ENCODE results near the gene TLE1.
"Not testable (repeated sequence)": the region's sequence is repeated elsewhere in the genome, so short reads cannot be mapped to it uniquely, and the experiment has no call there.

The TLE1 gene

DNA sequence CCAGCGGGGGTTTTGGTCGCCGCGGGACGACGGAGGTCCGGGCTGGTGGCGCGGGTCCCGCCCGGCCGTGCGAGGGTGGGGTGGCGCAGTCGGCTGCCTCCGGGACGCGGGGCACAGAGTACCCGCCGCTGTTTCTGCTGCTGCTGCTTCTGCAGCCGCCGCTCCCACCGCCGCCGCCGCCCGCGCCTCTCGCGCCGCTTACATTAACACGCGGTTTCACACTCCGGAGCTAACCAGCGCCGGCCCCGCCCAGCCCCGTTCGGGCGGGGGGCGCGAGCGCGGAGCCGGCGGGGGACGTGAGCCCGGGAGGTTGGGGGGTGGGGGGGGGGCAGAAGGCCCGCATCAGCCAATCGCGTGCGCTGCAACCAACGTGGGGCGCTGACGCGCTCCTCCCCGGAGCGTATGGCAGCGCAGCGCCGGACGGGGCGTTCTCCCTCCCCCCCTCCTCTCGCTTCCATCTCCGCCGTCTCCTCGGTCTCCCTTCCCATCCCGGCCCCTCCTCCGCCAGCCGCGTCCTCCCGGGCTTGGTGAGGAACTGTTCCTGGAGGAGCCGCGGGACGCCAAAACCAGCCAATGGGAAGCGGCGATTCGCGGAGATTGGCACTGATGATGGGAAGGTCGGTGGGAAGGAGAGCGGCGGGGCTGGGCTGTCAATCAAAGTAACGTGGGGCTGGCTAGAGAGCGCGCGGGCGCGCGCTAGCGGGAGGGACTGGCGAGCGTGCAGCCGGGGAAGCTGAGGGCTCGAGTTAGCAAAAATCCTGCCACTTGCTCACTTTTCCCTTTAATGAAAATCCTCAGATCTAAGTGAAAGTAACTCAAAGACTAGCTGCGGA lies at the start of gene TLE1:
TLE1 (minus strand) TSS at position 205 of the 833 bp plus-strand sequence. CDS start 1,307 bp downstream, outside the sequence.
- peak; percentile 88 for DNase-seq

DNA sequence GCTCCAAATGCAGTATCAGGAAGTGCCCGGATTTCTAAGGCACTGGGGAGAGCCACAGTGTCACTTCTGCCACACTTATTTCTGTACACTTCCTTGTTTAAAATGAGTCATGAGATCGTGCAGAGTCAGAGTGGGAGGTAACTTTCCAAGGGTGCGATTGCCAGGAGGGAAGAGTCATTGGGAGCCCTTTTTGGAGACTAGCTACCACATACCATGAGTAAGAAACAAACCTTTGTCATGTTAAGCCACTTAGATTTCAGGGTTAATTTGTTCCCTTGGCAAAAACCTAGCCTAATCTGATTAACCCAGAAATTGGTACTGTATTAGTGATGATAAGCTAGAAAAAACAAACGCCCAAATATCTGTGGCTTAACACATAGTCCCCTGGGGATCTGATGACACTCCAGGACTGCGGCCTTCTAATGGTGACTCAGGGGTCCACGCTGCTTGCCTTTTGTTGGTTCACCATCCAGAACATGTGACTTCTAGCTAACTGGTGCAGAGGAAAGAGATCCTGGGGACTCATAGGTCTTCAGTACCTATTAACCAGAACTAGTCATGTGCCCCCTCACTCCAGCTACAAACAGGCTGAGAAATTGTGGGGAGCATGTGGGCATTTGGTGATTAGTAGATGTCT lies 48.6 kb upstream of the TLE1 start:
- DNase-seq = no peak

DNA sequence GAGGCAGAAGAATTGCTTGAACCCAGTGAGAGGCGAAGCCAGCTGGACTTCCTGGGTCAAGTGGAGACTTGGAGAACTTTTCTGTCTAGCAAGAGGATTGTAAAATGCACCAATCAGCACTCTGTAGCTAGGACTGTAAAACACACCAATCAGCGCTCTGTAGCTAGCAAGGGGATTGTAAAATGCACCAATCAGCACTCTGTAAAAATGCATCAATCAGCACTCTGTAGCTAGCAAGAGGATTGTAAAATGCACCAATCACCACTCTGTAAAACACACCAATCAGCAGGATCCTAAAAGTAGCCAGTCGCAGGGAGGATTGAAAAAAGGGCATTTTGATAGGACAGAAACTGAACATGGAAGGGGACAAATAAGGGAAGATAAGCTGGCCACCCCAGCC lies 41.2 kb upstream of the TLE1 start:
- not testable (repeated sequence) for DNase-seq

DNA sequence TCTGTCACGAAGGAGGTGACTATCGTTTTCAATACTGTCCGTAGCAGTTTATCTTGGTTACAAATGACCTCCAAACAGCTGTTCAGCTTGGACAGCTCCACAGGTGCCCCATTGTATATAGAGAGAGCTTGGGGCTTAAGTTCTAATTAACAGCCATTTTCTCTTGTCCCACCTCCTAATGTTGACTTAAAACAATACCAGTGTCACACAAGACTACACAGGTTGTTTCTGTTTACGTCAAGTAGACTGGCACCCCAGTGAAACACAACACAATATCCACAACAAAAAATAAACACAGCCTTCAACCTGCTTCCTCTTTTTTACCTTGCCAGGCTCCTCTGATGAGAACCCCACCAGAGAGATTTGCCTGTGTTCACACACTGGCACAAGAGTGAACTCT lies 39.8 kb upstream of the TLE1 start:
- no peak for DNase-seq

DNA sequence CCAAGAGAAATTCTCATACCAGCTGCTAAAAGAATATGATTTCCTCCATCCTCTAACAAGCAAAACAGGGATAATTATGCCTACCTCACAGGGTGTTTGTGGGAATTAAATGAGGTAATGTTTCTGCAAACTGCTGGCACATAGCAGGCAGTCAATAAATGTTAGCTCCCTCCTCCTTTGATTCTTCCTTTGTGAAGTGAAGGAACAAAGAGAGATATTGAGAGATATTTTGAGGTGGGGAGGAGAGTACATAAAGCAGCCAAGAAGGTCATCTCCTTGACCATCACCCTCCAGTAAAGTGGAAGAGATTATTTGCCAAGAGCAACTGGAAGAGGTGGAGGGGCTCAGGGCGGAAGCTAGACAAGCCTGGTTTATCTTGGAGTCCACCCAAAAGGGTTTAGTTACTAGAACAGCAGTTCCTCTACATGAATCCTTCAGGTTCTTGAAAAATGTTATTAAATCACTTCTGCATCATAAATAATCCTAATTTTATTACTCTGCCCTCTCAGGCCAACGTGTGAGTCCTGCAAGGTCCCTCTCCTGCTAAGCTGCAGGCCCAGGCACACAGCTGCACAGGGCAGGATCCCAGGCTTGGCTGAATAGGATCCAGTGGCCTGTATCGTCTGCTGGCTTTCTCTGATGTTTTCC lies 35.0 kb upstream of the TLE1 start:
- no peak for DNase-seq

DNA sequence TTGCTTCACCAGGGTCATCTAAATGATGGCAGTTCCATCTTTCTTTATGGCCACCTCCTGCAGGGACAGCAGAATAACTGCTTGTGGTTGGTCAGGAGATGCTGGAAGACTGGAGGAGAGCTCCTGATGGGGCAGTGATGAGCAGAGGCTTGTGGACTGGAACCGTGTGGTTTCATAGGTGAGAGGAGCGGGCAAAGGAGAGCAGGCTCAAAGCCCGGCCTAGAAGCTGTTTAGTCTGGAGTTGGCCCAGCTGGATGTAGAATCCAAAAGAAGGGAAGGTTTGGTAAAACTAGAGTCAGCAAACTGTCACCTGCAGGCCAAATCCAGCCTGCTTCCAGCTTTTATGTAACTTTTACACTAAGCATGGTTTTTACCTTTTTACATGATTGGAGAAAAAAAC lies 32.9 kb upstream of the TLE1 start:
- DNase-seq = no peak

DNA sequence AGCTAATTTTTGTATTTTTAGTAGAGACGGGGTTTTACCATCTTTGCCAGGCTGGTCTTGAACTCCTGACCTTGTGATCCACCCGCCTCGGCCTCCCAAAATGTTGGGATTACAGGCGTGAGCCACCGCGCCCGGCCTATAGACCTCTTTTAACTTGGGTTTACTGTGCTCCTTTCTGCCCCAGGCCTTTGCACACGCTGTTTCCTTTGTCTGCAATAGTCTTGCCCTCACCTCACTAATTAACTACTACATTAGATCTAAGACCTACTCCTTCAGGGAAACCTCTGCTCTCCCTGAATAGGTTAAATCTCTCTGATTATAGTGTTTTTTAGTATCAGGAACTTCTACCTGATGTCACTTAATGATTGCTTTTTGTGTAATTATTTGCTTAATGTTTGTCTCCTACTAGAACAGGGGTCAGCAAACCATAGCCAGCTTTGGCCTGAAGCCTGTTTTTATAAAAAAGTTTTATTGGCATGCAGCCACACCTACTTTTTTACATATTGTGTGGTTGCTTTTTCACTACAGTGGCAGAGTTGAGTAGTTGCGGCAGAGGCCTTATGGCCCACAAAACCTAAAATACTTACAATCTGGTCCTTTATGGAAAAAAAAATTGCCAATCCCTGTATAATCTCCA lies 31.2 kb upstream of the TLE1 start:
- no peak for DNase-seq

DNA sequence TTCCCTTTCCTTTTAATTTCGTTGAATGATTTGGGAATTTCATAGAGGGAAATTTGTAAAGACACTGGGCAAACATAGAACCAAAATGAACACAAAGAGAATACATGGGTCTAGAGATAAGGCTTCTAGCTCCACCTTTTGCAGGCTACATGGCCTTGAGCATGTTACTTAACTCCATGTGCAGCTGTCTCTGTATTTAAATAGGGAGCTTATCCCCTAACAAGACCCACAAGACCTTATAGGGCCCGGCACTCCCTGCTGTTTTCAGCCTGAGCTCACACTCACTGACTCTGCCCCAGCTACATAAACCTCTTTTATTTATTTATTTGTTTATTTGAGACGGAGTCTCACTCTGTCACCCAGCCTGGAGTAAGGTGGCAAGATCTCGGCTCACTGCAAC lies 30.6 kb upstream of the TLE1 start:
- no peak for DNase-seq

DNA sequence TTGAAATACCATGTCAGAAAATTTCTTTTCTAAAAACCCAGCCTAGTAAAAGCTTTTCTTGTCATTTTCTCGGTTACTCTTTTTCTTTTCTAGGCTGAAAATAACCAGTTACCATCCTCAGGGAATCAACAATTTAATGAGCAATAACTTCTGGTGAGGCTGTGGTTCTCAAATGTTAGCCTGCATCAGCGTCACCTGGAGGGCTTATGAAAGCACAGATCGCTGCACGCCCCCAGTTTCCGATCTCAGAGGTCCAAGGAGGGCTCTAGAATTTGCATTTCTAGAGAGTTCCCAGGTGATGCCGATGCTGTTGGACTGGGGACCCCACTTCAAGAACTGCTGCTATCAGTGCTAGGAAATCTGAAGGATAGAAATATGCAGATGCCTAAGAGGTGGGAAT lies 28.9 kb upstream of the TLE1 start:
- DNase-seq = no peak

DNA sequence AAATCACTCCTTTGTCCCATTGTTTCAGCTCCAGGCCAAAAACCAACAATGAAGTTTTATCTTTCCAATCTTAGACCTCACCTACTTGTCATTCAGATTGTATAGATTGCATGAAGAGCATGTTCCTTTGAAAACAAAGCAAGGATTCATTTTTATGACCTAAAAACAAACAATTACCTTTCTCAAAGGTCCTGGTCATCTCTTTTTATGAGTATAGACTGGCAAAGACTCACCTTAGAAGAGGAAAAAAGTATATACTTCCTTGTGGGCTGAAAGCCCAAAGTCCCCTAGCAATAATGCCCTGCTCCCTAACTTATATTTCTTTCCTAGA lies 28.4 kb upstream of the TLE1 start:
- no peak for DNase-seq

DNA sequence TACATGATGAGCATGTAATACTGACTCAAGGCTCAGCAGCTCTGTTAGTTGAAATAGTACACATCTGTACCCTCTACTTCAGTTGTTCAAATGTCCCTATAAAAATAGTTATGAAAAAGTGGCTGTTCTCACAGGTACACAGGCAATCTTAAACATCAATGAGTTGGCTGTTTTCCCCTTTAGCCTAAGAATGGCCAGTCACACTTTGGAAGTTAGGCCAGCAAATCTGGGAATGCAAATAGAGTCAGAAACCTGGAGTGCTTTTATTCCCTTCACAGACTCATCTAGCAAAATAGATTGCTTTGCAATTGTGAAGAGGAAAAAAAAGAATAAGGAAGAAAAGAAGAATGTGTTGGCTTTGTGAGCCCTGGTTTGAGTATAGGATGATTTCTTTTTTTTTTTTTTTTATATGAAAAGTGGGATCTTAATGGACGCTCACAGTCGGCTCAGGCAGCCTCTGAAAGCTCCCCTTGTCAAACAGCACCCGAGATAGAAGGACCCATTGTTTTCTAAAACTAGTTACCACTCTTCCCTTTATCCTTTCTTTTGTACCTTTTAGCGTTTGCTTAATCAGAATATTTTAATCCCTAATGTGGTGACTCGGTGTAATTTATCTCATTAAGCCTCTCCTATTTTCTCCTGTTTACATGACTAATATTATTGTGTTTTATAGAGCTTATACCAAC lies 27.9 kb upstream of the TLE1 start:
- no peak for DNase-seq

DNA sequence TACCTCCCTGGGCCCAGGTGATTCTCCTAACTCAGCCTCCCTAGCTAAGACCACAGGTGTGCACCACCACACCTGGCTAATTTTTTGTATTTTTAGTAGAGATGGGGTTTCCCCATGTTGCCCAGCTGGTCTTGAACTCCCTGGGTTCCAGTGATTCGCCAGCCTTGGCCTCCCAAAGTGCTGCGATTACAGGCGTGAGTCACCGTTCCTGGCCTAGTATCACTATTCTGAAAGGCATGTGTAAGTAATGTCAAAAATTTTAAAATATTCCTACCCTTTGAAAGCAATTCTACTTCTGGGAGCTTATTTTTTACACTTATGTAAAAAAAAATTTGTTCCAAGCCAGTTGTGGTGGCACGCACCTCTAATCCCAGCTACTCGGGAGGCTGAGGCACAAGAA lies 27.1 kb upstream of the TLE1 start:
- DNase-seq = no peak

DNA sequence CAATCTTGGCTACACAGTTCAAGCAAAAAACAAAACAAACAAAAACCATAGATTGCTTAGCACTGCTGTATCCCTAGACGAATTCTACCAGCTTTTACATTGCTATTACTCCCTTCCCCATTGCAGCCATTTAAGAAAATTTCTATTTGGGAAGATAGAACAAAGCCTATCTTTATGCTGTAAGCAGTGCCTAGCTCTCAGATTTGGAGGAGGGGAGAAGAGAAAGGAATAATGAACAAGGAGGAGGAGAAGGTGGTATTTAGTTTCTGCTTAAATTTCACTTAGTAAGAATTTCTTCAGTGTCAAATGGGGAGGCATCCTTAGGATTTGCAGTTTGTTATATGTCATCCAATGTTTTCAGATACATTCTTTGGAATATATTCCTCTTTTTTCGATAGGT lies 16.2 kb upstream of the TLE1 start:
- DNase-seq = no peak

DNA sequence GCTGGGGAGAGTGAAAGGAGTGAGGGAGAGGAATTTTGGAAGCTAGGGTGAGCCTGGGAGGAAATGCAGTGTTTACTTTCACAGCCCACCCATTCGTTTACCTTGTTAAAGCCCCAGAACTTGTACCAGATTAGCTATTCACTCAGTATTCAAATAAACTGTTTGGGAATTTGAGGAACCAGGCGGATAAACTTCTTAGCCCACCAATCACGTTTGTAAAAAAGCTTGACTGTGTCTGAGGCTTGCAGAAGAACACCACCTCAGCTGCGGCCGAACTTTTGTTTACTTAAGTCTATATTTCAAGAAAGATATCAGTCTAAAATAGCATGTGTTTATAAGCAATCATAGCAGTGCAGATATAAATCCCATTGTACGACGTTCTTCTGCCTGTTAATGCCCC lies 5.2 kb upstream of the TLE1 start:
- no peak for DNase-seq

DNA sequence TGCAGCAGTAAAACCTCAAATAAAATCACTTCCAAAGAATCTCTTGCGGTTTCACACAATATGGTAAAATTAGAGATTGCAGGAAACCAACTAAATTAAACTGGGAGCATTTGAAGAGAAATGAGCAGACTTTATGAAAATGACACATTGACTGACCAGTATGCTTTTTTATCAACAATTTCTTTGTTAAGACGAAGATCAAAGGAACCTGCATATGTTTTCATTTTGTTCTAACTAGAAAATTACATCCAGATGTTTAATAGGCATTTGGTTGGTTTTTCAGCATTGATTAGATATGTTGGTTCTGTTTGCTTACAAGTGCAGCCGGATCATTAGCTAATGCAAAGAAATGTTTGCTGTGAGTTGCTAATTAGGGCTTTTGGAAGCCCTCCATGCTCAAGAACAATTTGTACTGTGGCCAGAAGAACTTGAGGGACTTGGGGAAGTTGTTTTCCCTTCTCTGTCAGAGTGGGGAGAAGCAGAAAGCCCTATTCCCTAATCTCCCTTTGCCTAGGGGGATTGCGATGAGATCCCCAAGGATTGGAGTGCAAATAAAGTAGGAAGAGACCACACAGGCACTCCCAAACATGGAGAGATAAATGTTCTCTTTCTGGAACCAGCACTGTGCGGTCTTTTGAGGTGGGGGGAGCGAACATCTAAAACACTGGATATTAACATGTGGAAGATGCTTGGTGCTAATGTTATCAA lies 4.5 kb upstream of the TLE1 start:
- DNase-seq = no peak

DNA sequence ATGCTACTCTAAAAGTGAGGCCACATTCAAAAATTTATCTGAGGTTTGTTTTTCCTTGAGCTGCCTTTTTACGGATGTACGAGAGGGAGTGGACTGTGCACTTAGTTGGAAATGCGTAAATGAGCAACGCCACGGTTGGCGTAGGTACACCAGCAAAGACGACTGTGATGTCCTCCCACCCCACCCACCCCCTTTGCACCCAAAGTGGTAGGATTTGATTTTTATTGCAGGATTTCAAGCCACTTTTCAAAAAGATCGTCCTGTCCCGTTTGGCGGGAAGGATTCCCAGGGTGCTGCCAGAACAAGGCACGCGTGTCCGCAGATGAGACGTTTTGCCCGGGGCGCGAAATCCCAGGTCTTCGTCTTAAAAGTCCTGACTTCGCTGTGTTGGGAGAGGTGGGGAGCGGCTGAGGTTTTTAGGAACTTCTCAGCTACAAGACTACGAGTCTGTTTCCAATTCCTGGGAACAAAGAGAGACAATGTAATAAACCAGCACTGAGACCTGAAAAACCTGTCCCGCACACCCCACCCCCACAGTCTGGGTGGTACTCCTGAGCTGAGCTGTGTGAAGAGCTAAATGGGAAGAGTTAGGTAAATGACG lies 1.0 kb upstream of the TLE1 start:
- DNase-seq = no peak

DNA sequence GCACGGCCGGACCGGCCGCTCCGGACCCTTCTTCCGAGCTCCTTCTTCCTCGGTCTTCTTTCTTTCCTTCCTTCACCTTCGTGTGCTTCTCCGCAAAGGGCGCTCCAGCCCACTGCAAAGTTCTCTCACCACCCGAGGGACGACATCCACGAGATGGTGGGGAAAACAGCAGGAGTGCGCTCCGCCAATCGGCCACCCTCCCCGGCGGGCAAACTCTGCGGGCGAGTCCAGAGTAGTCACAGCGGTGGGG lies 329 bp downstream of the TLE1 start:
- not testable (repeated sequence) for DNase-seq

DNA sequence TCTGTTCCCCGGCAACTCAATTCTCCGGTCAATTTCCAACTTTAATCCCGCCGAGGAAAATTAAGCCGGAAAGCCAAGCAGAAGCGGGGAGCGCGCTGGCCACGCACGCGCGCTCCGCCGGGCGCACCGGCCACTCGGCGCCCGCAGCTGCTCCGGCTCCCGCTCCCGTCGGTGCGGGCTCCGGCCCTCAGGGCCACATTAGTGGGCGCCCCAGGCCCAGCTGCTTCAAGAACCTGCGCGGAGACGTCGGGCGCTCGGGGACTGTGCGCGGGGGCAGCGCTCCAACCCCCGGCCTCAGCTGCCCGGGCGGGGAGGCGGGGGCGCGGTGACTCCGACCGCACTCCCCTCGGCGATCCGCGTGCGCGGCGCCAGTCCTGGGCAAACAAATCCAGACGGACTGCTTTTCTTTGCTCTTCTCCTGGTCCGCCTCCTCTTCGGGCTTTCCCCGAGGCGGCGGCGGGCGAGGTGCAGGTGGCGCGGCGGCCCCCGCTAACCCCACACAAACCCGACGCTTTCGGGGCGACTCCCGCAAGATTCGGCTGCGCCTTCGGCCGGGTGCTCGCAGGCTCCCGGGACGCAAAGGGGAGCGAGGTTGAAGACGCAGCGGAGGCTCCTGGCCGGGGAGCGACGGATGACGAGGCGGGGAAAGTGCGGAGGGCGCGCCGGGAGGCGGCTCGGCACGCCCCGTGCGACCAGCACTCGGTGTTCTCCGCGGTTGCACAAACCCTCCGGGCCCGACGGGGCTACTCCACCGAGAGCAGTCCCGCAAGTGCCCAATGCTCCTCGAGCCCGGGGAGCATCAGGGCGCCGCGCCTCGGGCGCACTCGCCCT lies 870 bp downstream of the TLE1 start:
- DNase-seq = not testable (repeated sequence)

DNA sequence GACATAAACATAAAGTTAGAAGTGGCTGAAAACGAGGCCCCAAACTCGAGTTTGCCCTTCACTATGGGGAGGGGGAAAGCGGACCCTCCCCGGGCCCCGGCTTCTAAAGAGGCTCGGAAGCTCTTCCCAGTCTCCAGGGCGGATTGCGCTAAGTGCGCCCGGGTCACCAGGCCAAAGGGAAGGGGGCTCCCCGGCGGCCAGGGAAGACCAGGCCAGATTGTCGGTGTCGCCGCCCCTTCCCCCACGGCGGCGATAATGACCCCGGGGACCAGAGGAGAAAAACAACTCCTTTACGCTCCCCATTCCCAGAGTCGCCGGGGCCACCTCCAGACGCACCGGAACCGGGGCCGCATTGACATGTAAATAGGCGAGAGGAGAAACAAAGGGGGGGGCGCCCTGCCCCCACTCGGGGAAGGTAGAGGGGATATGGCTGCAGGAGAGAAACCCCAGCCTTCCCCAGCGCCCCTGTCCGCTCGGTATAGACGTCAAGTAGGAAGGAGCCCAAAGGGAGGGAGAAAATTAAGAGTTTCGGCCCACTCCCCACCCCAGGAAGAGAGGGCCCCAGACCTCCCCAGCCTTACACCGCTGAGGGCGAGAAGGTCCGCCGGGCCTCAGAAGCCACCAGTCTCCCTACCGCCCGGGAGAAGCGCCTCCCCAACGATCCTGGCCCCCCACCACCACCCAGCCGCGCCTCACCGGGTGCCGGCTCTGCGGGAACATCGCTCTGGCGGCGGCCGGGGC lies 1.7 kb downstream of the TLE1 start:
- DNase-seq = no peak

DNA sequence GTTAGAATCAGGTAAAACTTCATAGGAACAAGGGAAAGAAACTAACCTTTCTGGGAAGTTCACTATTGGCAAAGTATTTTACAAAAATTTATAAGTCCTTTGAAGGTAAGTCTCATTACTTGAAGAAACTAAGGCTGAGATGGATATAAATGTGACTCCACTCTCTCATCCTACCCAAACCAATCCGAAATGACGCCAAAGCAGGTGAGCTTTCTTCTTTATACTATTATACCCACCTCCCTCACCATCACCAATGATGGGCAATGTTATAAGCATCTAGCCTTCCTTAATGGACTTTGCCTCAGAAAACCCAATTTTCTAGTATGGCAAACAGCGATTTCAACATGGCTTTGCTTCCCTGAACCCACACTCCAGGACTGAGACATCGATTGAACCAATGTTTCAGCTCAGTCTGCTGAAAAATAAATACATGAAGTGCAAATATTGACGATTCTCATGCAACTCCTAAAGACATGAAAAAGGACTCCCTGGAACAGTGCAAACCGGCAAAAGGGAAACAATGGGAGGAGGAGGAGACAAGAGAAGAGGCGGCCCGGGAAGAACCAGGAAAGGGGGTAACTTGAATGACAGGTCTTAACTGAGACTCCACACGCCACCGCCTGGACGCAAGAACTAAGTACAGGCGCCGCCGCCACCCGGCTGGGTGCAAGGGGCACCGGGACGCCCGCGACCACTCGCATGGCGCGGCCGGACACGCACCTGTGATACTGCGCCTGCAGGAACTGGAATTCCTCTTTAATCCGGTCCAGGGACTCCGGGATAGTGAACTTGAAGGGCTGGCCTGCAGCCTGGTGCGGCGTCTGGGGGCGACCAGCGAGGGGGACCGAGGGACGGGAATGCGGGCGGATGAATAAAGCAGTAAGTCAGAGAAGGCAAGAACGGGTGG lies 2.5 kb downstream of the TLE1 start:
- peak; percentile 53 for DNase-seq
